ENCODE results near the gene TMEM18. TPM values are rescaled to one million over a fixed set of nuclear protein-coding genes. Genes with fewer than 3 reads are reported as not detected.

The TMEM18 gene
- polyA plus RNA-seq, 1 of the 3 experiments (the other 2 are of a cell fraction), result 29.3 TPM

- H3K4me1 ChIP-seq (ENCODE audit: control insufficient read depth in 1 of 2, insufficient read depth in 2 of 2, low read depth in 1 of 2, low read length in 1 of 2), result no peaks in the 10 kb centered on the region
- no peak overlapping the region for H3K9ac ChIP-seq
- H3K79me2 ChIP-seq (ENCODE audit: insufficient read depth), result no peaks in the 10 kb centered on the region
- no peak for DNase-seq
- ChIA-PET POLR2A (no interaction called here), CTCF (interaction anchor here (1.1 to 3.2 kb wide), 6 partner anchors 10 to 123 kb away, joined by 3 to 11 read pairs (median 8); no protein-coding TSS in a partner anchor)
- H3F3A ChIP-seq (replicated peaks; ENCODE audit: insufficient read depth), result no peaks in the 10 kb centered on the region
- H3K27ac ChIP-seq (ENCODE audit: low read depth in 2 of 2, low read length in 1 of 2), result no peak overlapping the region
- H3K9me2 ChIP-seq, result no peaks in the 10 kb centered on the region
- H4K20me1 ChIP-seq (ENCODE audit: insufficient read depth), result no peaks in the 10 kb centered on the region
- no peak overlapping the region for H3K4me3 ChIP-seq (ENCODE audit: low read depth in 2 of 2, low read length in 1 of 2)
- 30% methylated on average over 6 of the region's 6 CpGs for WGBS (ENCODE audit: low lambda C conversion rate)
- H3K36me3 ChIP-seq (replicated peaks in 1 of 2; ENCODE audit: control insufficient read depth in 1 of 2, insufficient read depth in 2 of 2, low read length in 1 of 2), result no peaks in the 10 kb centered on the region
- no peaks in the 10 kb centered on the region for H3K27me3 ChIP-seq (ENCODE audit: insufficient read depth)
- TF ChIP-seq, protein P1, sequence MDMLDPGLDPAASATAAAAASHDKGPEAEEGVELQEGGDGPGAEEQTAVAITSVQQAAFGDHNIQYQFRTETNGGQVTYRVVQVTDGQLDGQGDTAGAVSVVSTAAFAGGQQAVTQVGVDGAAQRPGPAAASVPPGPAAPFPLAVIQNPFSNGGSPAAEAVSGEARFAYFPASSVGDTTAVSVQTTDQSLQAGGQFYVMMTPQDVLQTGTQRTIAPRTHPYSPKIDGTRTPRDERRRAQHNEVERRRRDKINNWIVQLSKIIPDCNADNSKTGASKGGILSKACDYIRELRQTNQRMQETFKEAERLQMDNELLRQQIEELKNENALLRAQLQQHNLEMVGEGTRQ (IDR thresholded peaks at IDR 0.05; ENCODE audit: borderline replicate concordance, low read depth, low read length), result no peak
- TF ChIP-seq, protein P2, sequence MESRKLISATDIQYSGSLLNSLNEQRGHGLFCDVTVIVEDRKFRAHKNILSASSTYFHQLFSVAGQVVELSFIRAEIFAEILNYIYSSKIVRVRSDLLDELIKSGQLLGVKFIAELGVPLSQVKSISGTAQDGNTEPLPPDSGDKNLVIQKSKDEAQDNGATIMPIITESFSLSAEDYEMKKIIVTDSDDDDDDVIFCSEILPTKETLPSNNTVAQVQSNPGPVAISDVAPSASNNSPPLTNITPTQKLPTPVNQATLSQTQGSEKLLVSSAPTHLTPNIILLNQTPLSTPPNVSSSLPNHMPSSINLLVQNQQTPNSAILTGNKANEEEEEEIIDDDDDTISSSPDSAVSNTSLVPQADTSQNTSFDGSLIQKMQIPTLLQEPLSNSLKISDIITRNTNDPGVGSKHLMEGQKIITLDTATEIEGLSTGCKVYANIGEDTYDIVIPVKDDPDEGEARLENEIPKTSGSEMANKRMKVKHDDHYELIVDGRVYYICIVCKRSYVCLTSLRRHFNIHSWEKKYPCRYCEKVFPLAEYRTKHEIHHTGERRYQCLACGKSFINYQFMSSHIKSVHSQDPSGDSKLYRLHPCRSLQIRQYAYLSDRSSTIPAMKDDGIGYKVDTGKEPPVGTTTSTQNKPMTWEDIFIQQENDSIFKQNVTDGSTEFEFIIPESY (IDR thresholded peaks at IDR 0.05; ENCODE audit: borderline replicate concordance, low read depth), result no peak
- TF ChIP-seq MEF2A (IDR thresholded peaks at IDR 0.05; ENCODE audit: borderline replicate concordance, low read depth), result no peak
- TF ChIP-seq RFX5 (IDR thresholded peaks at IDR 0.05; ENCODE audit: low read length), result no peak
- TF ChIP-seq GATA2 (CRISPR knock-in tag; IDR thresholded peaks at IDR 0.05), result no peak
- TF ChIP-seq FOXJ3 (CRISPR knock-in tag; IDR thresholded peaks at IDR 0.05), result no peak
- TF ChIP-seq EZH2phosphoT487 (IDR thresholded peaks at IDR 0.05; ENCODE audit: borderline replicate concordance, low read depth), result no peak
- no peak for TF ChIP-seq CHD2 (IDR thresholded peaks at IDR 0.05; ENCODE audit: low read length, partially characterized antibody)
- TF ChIP-seq TEAD4 (IDR thresholded peaks at IDR 0.05; ENCODE audit: borderline replicate concordance, insufficient read depth), result no peak
- TF ChIP-seq NFIC (IDR thresholded peaks at IDR 0.05; ENCODE audit: borderline replicate concordance), result no peak
- TF ChIP-seq, protein P3, sequence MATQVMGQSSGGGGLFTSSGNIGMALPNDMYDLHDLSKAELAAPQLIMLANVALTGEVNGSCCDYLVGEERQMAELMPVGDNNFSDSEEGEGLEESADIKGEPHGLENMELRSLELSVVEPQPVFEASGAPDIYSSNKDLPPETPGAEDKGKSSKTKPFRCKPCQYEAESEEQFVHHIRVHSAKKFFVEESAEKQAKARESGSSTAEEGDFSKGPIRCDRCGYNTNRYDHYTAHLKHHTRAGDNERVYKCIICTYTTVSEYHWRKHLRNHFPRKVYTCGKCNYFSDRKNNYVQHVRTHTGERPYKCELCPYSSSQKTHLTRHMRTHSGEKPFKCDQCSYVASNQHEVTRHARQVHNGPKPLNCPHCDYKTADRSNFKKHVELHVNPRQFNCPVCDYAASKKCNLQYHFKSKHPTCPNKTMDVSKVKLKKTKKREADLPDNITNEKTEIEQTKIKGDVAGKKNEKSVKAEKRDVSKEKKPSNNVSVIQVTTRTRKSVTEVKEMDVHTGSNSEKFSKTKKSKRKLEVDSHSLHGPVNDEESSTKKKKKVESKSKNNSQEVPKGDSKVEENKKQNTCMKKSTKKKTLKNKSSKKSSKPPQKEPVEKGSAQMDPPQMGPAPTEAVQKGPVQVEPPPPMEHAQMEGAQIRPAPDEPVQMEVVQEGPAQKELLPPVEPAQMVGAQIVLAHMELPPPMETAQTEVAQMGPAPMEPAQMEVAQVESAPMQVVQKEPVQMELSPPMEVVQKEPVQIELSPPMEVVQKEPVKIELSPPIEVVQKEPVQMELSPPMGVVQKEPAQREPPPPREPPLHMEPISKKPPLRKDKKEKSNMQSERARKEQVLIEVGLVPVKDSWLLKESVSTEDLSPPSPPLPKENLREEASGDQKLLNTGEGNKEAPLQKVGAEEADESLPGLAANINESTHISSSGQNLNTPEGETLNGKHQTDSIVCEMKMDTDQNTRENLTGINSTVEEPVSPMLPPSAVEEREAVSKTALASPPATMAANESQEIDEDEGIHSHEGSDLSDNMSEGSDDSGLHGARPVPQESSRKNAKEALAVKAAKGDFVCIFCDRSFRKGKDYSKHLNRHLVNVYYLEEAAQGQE (IDR thresholded peaks at IDR 0.05; ENCODE audit: low read depth, low read length), result no peak
- TF ChIP-seq, protein P4, sequence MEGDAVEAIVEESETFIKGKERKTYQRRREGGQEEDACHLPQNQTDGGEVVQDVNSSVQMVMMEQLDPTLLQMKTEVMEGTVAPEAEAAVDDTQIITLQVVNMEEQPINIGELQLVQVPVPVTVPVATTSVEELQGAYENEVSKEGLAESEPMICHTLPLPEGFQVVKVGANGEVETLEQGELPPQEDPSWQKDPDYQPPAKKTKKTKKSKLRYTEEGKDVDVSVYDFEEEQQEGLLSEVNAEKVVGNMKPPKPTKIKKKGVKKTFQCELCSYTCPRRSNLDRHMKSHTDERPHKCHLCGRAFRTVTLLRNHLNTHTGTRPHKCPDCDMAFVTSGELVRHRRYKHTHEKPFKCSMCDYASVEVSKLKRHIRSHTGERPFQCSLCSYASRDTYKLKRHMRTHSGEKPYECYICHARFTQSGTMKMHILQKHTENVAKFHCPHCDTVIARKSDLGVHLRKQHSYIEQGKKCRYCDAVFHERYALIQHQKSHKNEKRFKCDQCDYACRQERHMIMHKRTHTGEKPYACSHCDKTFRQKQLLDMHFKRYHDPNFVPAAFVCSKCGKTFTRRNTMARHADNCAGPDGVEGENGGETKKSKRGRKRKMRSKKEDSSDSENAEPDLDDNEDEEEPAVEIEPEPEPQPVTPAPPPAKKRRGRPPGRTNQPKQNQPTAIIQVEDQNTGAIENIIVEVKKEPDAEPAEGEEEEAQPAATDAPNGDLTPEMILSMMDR (IDR thresholded peaks at IDR 0.05), result no peak
- no peak for TF ChIP-seq JUND (IDR thresholded peaks at IDR 0.05)
- TF ChIP-seq PBX3 (IDR thresholded peaks at IDR 0.05), result no peak
- TF ChIP-seq TCF12 (IDR thresholded peaks at IDR 0.05), result no peak
- TF ChIP-seq FOSL2 (IDR thresholded peaks at IDR 0.05; ENCODE audit: borderline replicate concordance, low read depth), result no peak
- H3K4me2 ChIP-seq, result no peak overlapping the region
- no peaks in the 10 kb centered on the region for H3K9me3 ChIP-seq
- no peak overlapping the region for H2AFZ ChIP-seq (ENCODE audit: low read depth)
These were observed 24.2 kb downstream of the TMEM18 start for GRCh38 chr2:652881-653480.

Measured in SK-N-SH (cell line).